Measurements from ENCODE around the gene CLDND2. TPM values are rescaled to one million over a fixed set of nuclear protein-coding genes. Genes with fewer than 3 reads are reported as not detected.

CLDND2 gene
- total and polyA plus RNA-seq, 11 donors: 0.46 to 2.3 (median 0.92) TPM; not detected in 5

GRCh38 chr19:51342631-51343569 is 25.9 kb downstream of the CLDND2 start:
- intact Hi-C loops (cut with DNase I): loop anchor here in 2 of 10 donors (10.0 kb wide), 1 partner anchor 52 kb away; the partner anchor contains the start of gene C19orf84 (in 2 of the 2)

GRCh38 chr19:51341976-51342580 is 26.7 kb downstream of the CLDND2 start, which contains the start of gene VSIG10L:
VSIG10L (minus strand) TSS chr19:51342139; CDS start chr19:51342124, 15 bp downstream.
- peaks cover 0 to 27% (median 20%) of the 10 kb centered on the region in 9 donors for H3K36me3 ChIP-seq
- H3K4me3 ChIP-seq: no peak within 1 kb of the TSS
- DNase-seq (no peak), ATAC-seq (no peak)
- no peaks in the 10 kb centered on the region for H3K9me3 ChIP-seq
- intact Hi-C loops (cut with DNase I): loop anchor here in 4 of 10 donors (2.0 to 10.0 kb wide), 2 partner anchors 23 to 53 kb away; partner anchors contain the start of gene C19orf84 (in 2 of the 4)
- WGBS, 4 donors: 35 to 46% (median 43%) methylated on average over 3 of the region's 3 CpGs
- TF ChIP-seq POLR2A (IDR thresholded peaks at IDR 0.05): no peak
- no peak for TF ChIP-seq CTCF (IDR thresholded peaks at IDR 0.05)
- no peaks in the 10 kb centered on the region for H3K27me3 ChIP-seq
- peak within 1 kb of the TSS in 1 of 12 donors; percentile 88 for H3K27ac ChIP-seq
- H3K4me1 ChIP-seq: peaks cover 0 to 22% (median 12%) of the 10 kb centered on the region in 12 donors

More at GRCh38 chr19:51342631-51343569, 25.9 kb downstream of the CLDND2 start:
- WGBS, 4 donors: 45 to 47% (median 46%) methylated on average over 9 of the region's 9 CpGs
- H3K27me3 ChIP-seq: no peaks in the 10 kb centered on the region
- H3K4me1 ChIP-seq: peaks cover 0 to 22% (median 12%) of the 10 kb centered on the region in 12 donors
- no peak overlapping the region for H3K4me3 ChIP-seq
- ATAC-seq (no peak), DNase-seq (no peak)
- TF ChIP-seq CTCF (IDR thresholded peaks at IDR 0.05) (no peak), POLR2A (IDR thresholded peaks at IDR 0.05) (no peak)
- H3K27ac ChIP-seq: no peak overlapping the region
- peaks cover 0 to 36% (median 28%) of the 10 kb centered on the region in 9 donors for H3K36me3 ChIP-seq
- no peaks in the 10 kb centered on the region for H3K9me3 ChIP-seq

DNA sequence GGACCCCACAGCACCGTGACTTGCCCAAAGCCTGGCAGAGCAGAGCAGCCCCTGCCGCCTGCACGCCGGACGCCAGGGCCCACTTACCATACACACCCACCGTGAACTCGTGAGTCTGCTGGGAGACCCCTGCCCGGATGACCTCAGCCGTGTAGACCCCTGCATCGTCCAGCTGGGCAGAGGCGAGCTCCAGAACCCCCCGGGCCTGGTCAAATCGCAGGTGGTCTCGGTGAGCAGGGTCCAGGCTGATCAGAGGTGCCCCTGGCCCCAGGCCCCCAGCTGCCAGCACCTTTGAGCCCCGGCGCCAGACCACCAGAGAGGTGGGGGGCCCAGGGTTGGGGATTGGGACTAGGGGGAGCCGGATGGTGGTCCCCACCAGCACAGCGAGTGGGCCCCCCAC is 27.7 kb downstream of the CLDND2 start:
- H3K36me3 ChIP-seq: peaks cover 0 to 17% (median 11%) of the 10 kb centered on the region in 9 donors
- TF ChIP-seq CTCF (IDR thresholded peaks at IDR 0.05) (no peak), POLR2A (IDR thresholded peaks at IDR 0.05) (no peak)
- no peak overlapping the region for H3K4me3 ChIP-seq
- no peaks in the 10 kb centered on the region for H3K9me3 ChIP-seq
- H3K4me1 ChIP-seq: peaks cover 0 to 22% (median 12%) of the 10 kb centered on the region in 12 donors
- intact Hi-C loops (cut with DNase I): loop anchor here in 4 of 10 donors (2.0 to 10.0 kb wide), 2 partner anchors 24 to 54 kb away; partner anchors contain the start of gene C19orf84 (in 2 of the 4)
- H3K27me3 ChIP-seq: no peaks in the 10 kb centered on the region
- DNase-seq (no peak), ATAC-seq (no peak)
- WGBS, 4 donors: 93 to 95% (median 94%) methylated on average over 11 to 18 of the region's 18 CpGs
- H3K27ac ChIP-seq: peak overlapping the region in 2 of 12 donors; percentile 71 to 88
